H9 (cell line): Measurements from ENCODE around the gene ZBTB17. TPM values are rescaled to one million over a fixed set of nuclear protein-coding genes. Genes with fewer than 3 reads are reported as not detected.

ENCODE experiments used
- DNase-seq: peaks from one replicate; pipeline ENCODE4 v3.0.0-alpha.2; 2017
- H2AFZ ChIP-seq: one replicate; pipeline ENCODE4 v1.6.1; 2013; ENCODE audit warnings: mild to moderate bottlenecking, low read length, control low read depth, moderate library complexity
- H2AK5ac ChIP-seq: 2 replicates; pipeline ENCODE4 v1.6.1; 2013; ENCODE audit warnings: low read length, control low read depth, mixed read lengths; ENCODE audit not compliant: insufficient read length
- H2BK120ac ChIP-seq: one replicate; pipeline ENCODE4 v1.6.1; 2013; ENCODE audit warnings: low read depth, mild to moderate bottlenecking, low read length, control low read depth, inconsistent platforms; ENCODE audit not compliant: poor library complexity, severe bottlenecking
- H2BK12ac ChIP-seq: 2 replicates; pipeline ENCODE4 v1.6.1; 2013; ENCODE audit warnings: low read length, control low read depth, mixed read lengths, low read depth; ENCODE audit not compliant: insufficient read length
- H2BK15ac ChIP-seq: 2 replicates; pipeline ENCODE4 v1.6.1; 2013; ENCODE audit warnings: low read depth, low read length, control low read depth
- H2BK20ac ChIP-seq: one replicate; pipeline ENCODE4 v1.6.1; 2013; ENCODE audit warnings: low read depth, mild to moderate bottlenecking, low read length, control low read depth, inconsistent platforms; ENCODE audit not compliant: poor library complexity, severe bottlenecking
- H2BK5ac ChIP-seq: 2 replicates; pipeline ENCODE4 v1.6.1; 2013; ENCODE audit warnings: low read length, control low read depth, mixed read lengths; ENCODE audit not compliant: insufficient read length
- H3K14ac ChIP-seq: 2 replicates; pipeline ENCODE4 v1.6.1; 2013; ENCODE audit warnings: low read length, control low read depth; ENCODE audit not compliant: insufficient read depth
- H3K18ac ChIP-seq: 2 replicates; pipeline ENCODE4 v1.6.1; 2013; ENCODE audit warnings: low read depth, mild to moderate bottlenecking, mixed read lengths, low read length, control low read depth; ENCODE audit not compliant: insufficient read length
- H3K23ac ChIP-seq: 2 replicates; pipeline ENCODE4 v1.6.1; 2013; ENCODE audit warnings: low read length, control low read depth, mixed read lengths, low read depth; ENCODE audit not compliant: insufficient read length
- H3K23me2 ChIP-seq: 2 replicates; pipeline ENCODE4 v1.6.1; 2013; ENCODE audit warnings: low read depth, mild to moderate bottlenecking, mixed read lengths, low read length, control low read depth; ENCODE audit not compliant: insufficient read length, poor library complexity, severe bottlenecking
- H3K27ac ChIP-seq: 2 replicates; pipeline ENCODE4 v1.5.1; 2013; ENCODE audit warnings: low read length, control low read depth, mixed read lengths, low read depth; ENCODE audit not compliant: insufficient read length
- H3K27me3 ChIP-seq: 2 replicates; pipeline ENCODE4 v1.6.1; 2013; ENCODE audit warnings: low read length, control low read depth, inconsistent platforms; ENCODE audit not compliant: insufficient read depth
- H3K4ac ChIP-seq: 2 replicates; pipeline ENCODE4 v1.6.1; 2013; ENCODE audit warnings: low read depth, mild to moderate bottlenecking, control low read depth, inconsistent platforms, low read length, moderate library complexity
- H3K4me1 ChIP-seq: 2 replicates; pipeline ENCODE4 v1.6.1; 2013; ENCODE audit warnings: low read length, control low read depth, inconsistent platforms; ENCODE audit not compliant: insufficient read depth
- H3K4me2 ChIP-seq: 2 replicates; pipeline ENCODE4 v1.6.1; 2013; ENCODE audit warnings: low read length, control low read depth, mixed read lengths; ENCODE audit not compliant: insufficient read length, insufficient read depth
- H3K56ac ChIP-seq: 2 replicates; pipeline ENCODE4 v1.6.1; 2013; ENCODE audit warnings: low read depth, mild to moderate bottlenecking, mixed read lengths, low read length, control low read depth; ENCODE audit not compliant: insufficient read length
- H3K79me1 ChIP-seq: 2 replicates; pipeline ENCODE4 v1.6.1; 2013; ENCODE audit warnings: low read depth, mild to moderate bottlenecking, moderate library complexity, low read length, control low read depth, inconsistent platforms; ENCODE audit not compliant: insufficient read depth, poor library complexity, severe bottlenecking
- H3K79me2 ChIP-seq: 2 replicates; pipeline ENCODE4 v1.6.1; 2013; ENCODE audit warnings: low read length, control low read depth, inconsistent platforms; ENCODE audit not compliant: insufficient read depth
- H3K9ac ChIP-seq: 2 replicates; pipeline ENCODE4 v1.6.1; 2013; ENCODE audit warnings: low read length, control low read depth, mixed read lengths; ENCODE audit not compliant: insufficient read length; ENCODE audit errors: extremely low read depth
- H3K9me3 ChIP-seq: one replicate; pipeline ENCODE4 v1.6.1; 2013; ENCODE audit warnings: low read depth, low read length, inconsistent platforms; ENCODE audit not compliant: control insufficient read depth
- H3T11ph ChIP-seq: one replicate; pipeline ENCODE4 v1.6.1; 2013; ENCODE audit warnings: mild to moderate bottlenecking, low read length, control low read depth, inconsistent platforms
- H4K20me1 ChIP-seq: one replicate; pipeline ENCODE4 v1.6.1; 2013; ENCODE audit not compliant: control insufficient read depth, insufficient read length, insufficient read depth
- H4K5ac ChIP-seq: 2 replicates; pipeline ENCODE4 v1.6.1; 2013; ENCODE audit warnings: low read depth, mild to moderate bottlenecking, mixed read lengths, low read length, control low read depth; ENCODE audit not compliant: insufficient read length
- H4K8ac ChIP-seq: replicated peaks from 2 replicates; pipeline ENCODE4 v1.6.1; 2013; ENCODE audit warnings: low read length, control low read depth, mixed read lengths, low read depth; ENCODE audit not compliant: insufficient read length
- H4K91ac ChIP-seq: 2 replicates; pipeline ENCODE4 v1.6.1; 2013; ENCODE audit warnings: low read depth, mild to moderate bottlenecking, moderate library complexity, mixed read lengths, low read length, control low read depth; ENCODE audit not compliant: insufficient read length
- H3K27ac Mint-ChIP-seq, 3 experiments: 2 replicates in 2 of 3; 3 replicates in 1 of 3; pipeline ENCODE4 v1.8.0; 2020 to 2021; ENCODE audit warnings: mixed read lengths in 3 of 3, mild to moderate bottlenecking in 1 of 3, moderate library complexity in 1 of 3
- H3K27me3 Mint-ChIP-seq: 2 replicates; pipeline ENCODE4 v1.8.0; 2021; ENCODE audit warnings: low read depth, mild to moderate bottlenecking, moderate library complexity, mixed read lengths
- H3K36me3 Mint-ChIP-seq, 3 experiments: 2 replicates in 2 of 3; 3 replicates in 1 of 3; pipeline ENCODE4 v1.8.0; 2020 to 2021; ENCODE audit warnings: low read depth in 3 of 3, mixed read lengths in 3 of 3; ENCODE audit not compliant: insufficient read depth in 1 of 3
- H3K4me1 Mint-ChIP-seq, 2 experiments: 2 replicates each; pipeline ENCODE4 v1.8.0; 2020; ENCODE audit warnings: mixed read lengths in 2 of 2
- H3K4me3 Mint-ChIP-seq, 2 experiments: 2 replicates in 1 of 2; 3 replicates in 1 of 2; pipeline ENCODE4 v1.8.0; 2020 to 2021; ENCODE audit warnings: mild to moderate bottlenecking in 2 of 2, mixed read lengths in 2 of 2, moderate library complexity in 1 of 2
- H3K9me3 Mint-ChIP-seq, 2 experiments: 2 replicates in 1 of 2; 3 replicates in 1 of 2; pipeline ENCODE4 v1.8.0; 2020; ENCODE audit warnings: mild to moderate bottlenecking in 2 of 2, mixed read lengths in 2 of 2, moderate library complexity in 1 of 2
- CTCF ChIP-seq: fragments of 200-600 bp; sonication (generic); conservative IDR thresholded peaks from 3 replicates; pipeline ENCODE4 v1.8.0; 2021; ENCODE audit warnings: antibody characterized with exemption, mild to moderate bottlenecking
- WGBS: extraction: QIAGEN DNeasy Blood & Tissue Kit; methylation state at CpG from one replicate; pipeline ENCODE4 v1.1.7; 2013; ENCODE audit warnings: missing lambda C conversion rate, low lambda C conversion rate, mixed read lengths; ENCODE audit not compliant: insufficient read length; ENCODE audit errors: extremely low coverage; 5-methylcytosine and 5-hydroxymethylcytosine counted together
- total RNA-seq: library from RNA; stranded (reverse); gene quantifications from 2 replicates; pipeline ENCODE4 v1.2.1, GENCODE V29; 2021

ZBTB17 gene
- total RNA-seq, 1 experiment from 2014 or later: 16.5 TPM

- Histone ChIP-seq H3K18ac (no peak overlapping the region), H4K8ac (no peak overlapping the region), H2BK120ac (no peak overlapping the region), H3K4me1 (no peaks in the 10 kb centered on the region), H3K4me2 (no peak overlapping the region), H3K79me1 (no peaks in the 10 kb centered on the region), H2AFZ (no peak overlapping the region), H3K23me2 (peaks cover 3% of the 10 kb centered on the region), H2BK20ac (no peak overlapping the region), H3K9me3 (no peaks in the 10 kb centered on the region), H4K20me1 (no peaks in the 10 kb centered on the region), H3K56ac (no peak overlapping the region), H3K79me2 (no peaks in the 10 kb centered on the region), H2AK5ac (no peak overlapping the region), H4K91ac (no peak overlapping the region), H2BK12ac (no peak overlapping the region), H3K27me3 (no peaks in the 10 kb centered on the region), H3K4ac (no peak overlapping the region), H3K14ac (peak overlapping the region; percentile 26; the same call in 1 of the 2 replicates), H3K9ac (no peak overlapping the region), H4K5ac (no peak overlapping the region), H3K27ac (no peak overlapping the region), H3T11ph (no peak overlapping the region), H2BK15ac (no peak overlapping the region), H2BK5ac (no peak overlapping the region), H3K23ac (no peak overlapping the region)
- Mint-ChIP-seq H3K9me3 (peaks cover 0 to 2% of the 10 kb centered on the region in 2 experiments; a peak in 1 of 5 replicates), H3K36me3 (no peaks in the 10 kb centered on the region), H3K4me1 (peaks cover 10 to 23% of the 10 kb centered on the region in 2 experiments), H3K27ac (peak overlapping the region in 1 of 3 experiments; percentile 83; a peak in 1 of 7 replicates), H3K27me3 (peaks cover 61% of the 10 kb centered on the region), H3K4me3 (no peak overlapping the region)
- no peak for DNase-seq
- WGBS: no CpG with 5 or more reads among the region's 11 CpGs
- TF ChIP-seq CTCF: no peak
These were observed 46.5 kb upstream of the ZBTB17 start for GRCh38 chr1:16022393-16022792.
